WTC11 (cell line): ENCODE measurements around the gene MEGF8. TPM values are rescaled to one million over a fixed set of nuclear protein-coding genes. Genes with fewer than 3 reads are reported as not detected.

Experiments
- ATAC-seq: fragments of 200-7000 bp; cut with Tn5 transposase; 2 replicates; pipeline ENCODE4 v1.10.0; 2021; ENCODE audit warnings: mild to moderate bottlenecking, moderate library complexity
- CTCF ChIA-PET: fragments of 300-600 bp; sonication (Branson Sonifier 250); formaldehyde crosslinking; loops from one replicate; lab custom pipeline; 2021; ENCODE audit warnings: antibody characterized with exemption; lab: Charles Lee
- POLR2A ChIA-PET: fragments of 350-600 bp; sonication (Branson Sonifier 250); formaldehyde crosslinking; loops from one replicate; lab custom pipeline; 2021; ENCODE audit warnings: antibody characterized with exemption; lab: Charles Lee
- DNase-seq: peaks from one replicate; pipeline ENCODE4 v3.0.0; 2021; ENCODE audit warnings: low spot score
- H3K27ac Mint-ChIP-seq: 2 replicates; pipeline ENCODE4 v1.8.0; 2021; ENCODE audit warnings: mixed read lengths
- H3K27me3 Mint-ChIP-seq: 2 replicates; pipeline ENCODE4 v1.8.0; 2021; ENCODE audit warnings: low read depth, mild to moderate bottlenecking, moderate library complexity, mixed read lengths
- H3K36me3 Mint-ChIP-seq: 2 replicates; pipeline ENCODE4 v1.8.0; 2021; ENCODE audit warnings: mixed read lengths
- H3K4me1 Mint-ChIP-seq: 2 replicates; pipeline ENCODE4 v1.8.0; 2022; ENCODE audit warnings: mixed read lengths
- H3K4me3 Mint-ChIP-seq: 2 replicates; pipeline ENCODE4 v1.8.0; 2021; ENCODE audit warnings: mild to moderate bottlenecking, moderate library complexity, mixed read lengths
- H3K9me3 Mint-ChIP-seq: 2 replicates; pipeline ENCODE4 v1.8.0; 2021; ENCODE audit warnings: mixed read lengths
- AR ChIP-seq: fragments of 250-450 bp; sonication (Bioruptor Pico); IDR thresholded peaks from 2 replicates; pipeline ENCODE4 v1.9.0; 2021; ENCODE audit warnings: mild to moderate bottlenecking
- E2F4 ChIP-seq: sonication (generic); formaldehyde crosslinking; IDR thresholded peaks from 2 replicates; pipeline ENCODE4 v1.8.1; 2022; ENCODE audit warnings: low read depth, mild to moderate bottlenecking, moderate library complexity, missing genetic modification reagents, borderline replicate concordance
- SMAD3 ChIP-seq: sonication (generic); formaldehyde crosslinking; IDR thresholded peaks from 2 replicates; pipeline ENCODE4 v1.8.0; 2022; ENCODE audit warnings: missing genetic modification reagents, mild to moderate bottlenecking, borderline replicate concordance
- USF2 ChIP-seq: sonication (generic); formaldehyde crosslinking; IDR thresholded peaks from 2 replicates; pipeline ENCODE4 v1.8.1; 2023; ENCODE audit warnings: mild to moderate bottlenecking, missing genetic modification reagents, moderate library complexity
- ZNF263 ChIP-seq: sonication (generic); formaldehyde crosslinking; IDR thresholded peaks from 2 replicates; pipeline ENCODE4 v1.8.1; 2022; ENCODE audit warnings: low read depth, mild to moderate bottlenecking, moderate library complexity, missing genetic modification reagents
- ZNF423 ChIP-seq: fragments of 250-450 bp; sonication (Bioruptor Pico); IDR thresholded peaks from 2 replicates; pipeline ENCODE4 v2.1.2; 2022; ENCODE audit warnings: mild to moderate bottlenecking, moderate library complexity
- total RNA-seq: library from RNA; stranded (reverse); gene quantifications from 3 replicates; pipeline ENCODE4 v1.2.3, GENCODE V29; 2021
- TF ChIP-seq, protein P1 (sequence below): sonication (generic); formaldehyde crosslinking; IDR thresholded peaks from 2 replicates; pipeline ENCODE4 v1.8.0; 2022; ENCODE audit warnings: mild to moderate bottlenecking, missing genetic modification reagents
- TF ChIP-seq, protein P2 (sequence below): sonication (generic); formaldehyde crosslinking; conservative IDR thresholded peaks from 2 replicates; pipeline ENCODE4 v1.8.1; 2023; ENCODE audit warnings: mild to moderate bottlenecking, low read depth, missing genetic modification reagents, moderate library complexity
- TF ChIP-seq, protein P3 (sequence below): sonication (generic); formaldehyde crosslinking; IDR thresholded peaks from 2 replicates; pipeline ENCODE4 v1.8.1; 2022; ENCODE audit warnings: low read depth, missing genetic modification reagents, borderline replicate concordance
- TF ChIP-seq, protein P4 (sequence below): fragments of 250-450 bp; sonication (Bioruptor Pico); IDR thresholded peaks from 2 replicates; pipeline ENCODE4 v2.1.2; 2022; ENCODE audit warnings: mild to moderate bottlenecking, moderate library complexity
- TF ChIP-seq, protein P5 (sequence below): sonication (generic); formaldehyde crosslinking; IDR thresholded peaks from 2 replicates; pipeline ENCODE4 v1.8.0; 2022; ENCODE audit warnings: mild to moderate bottlenecking, missing genetic modification reagents
- TF ChIP-seq, protein P6 (sequence below): sonication (generic); formaldehyde crosslinking; IDR thresholded peaks from 2 replicates; pipeline ENCODE4 v1.8.1; 2022; ENCODE audit warnings: mild to moderate bottlenecking, moderate library complexity, missing genetic modification reagents

Gene MEGF8
- total RNA-seq, 1 experiment from 2014 or later = 42.1 TPM

DNA sequence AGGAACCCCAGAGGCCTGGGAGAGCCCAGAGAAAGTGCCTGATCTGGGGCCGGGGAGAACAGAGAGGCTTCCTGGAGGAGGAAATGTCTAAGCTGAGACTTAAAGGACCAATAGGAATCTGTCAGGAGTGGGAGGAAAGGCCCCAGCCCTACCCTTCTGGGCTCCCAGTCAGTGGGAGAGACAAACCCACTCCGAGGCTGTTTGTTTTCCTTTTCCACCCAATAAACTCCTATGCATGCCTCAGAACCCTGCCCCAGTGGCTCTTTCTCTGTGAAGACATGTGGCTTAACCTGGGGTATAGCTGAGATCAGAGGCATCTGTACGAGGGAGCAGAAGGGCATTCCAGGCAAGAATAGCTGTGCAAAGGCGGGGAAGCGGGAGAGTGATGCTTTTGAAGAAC lies 1.9 kb downstream of the MEGF8 start:
- no peak for ATAC-seq
- Mint-ChIP-seq H3K4me3 (peak overlapping the region; percentile 95), H3K36me3 (no peaks in the 10 kb centered on the region), H3K4me1 (peaks cover 27% of the 10 kb centered on the region), H3K9me3 (no peaks in the 10 kb centered on the region), H3K27me3 (peaks cover 18% of the 10 kb centered on the region), H3K27ac (no peak overlapping the region)
- DNase-seq = no peak
- TF ChIP-seq SMAD3 (CRISPR knock-in tag) = no peak
- no peak for TF ChIP-seq E2F4
- ChIA-PET POLR2A (no interaction called here), CTCF (interaction anchor here (2.0 kb wide), 1 partner anchor 15 kb away, joined by 12 read pairs; no protein-coding TSS in a partner anchor)

- TF ChIP-seq, protein P1, sequence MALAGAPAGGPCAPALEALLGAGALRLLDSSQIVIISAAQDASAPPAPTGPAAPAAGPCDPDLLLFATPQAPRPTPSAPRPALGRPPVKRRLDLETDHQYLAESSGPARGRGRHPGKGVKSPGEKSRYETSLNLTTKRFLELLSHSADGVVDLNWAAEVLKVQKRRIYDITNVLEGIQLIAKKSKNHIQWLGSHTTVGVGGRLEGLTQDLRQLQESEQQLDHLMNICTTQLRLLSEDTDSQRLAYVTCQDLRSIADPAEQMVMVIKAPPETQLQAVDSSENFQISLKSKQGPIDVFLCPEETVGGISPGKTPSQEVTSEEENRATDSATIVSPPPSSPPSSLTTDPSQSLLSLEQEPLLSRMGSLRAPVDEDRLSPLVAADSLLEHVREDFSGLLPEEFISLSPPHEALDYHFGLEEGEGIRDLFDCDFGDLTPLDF (CRISPR knock-in tag) = no peak
- TF ChIP-seq, protein P2, sequence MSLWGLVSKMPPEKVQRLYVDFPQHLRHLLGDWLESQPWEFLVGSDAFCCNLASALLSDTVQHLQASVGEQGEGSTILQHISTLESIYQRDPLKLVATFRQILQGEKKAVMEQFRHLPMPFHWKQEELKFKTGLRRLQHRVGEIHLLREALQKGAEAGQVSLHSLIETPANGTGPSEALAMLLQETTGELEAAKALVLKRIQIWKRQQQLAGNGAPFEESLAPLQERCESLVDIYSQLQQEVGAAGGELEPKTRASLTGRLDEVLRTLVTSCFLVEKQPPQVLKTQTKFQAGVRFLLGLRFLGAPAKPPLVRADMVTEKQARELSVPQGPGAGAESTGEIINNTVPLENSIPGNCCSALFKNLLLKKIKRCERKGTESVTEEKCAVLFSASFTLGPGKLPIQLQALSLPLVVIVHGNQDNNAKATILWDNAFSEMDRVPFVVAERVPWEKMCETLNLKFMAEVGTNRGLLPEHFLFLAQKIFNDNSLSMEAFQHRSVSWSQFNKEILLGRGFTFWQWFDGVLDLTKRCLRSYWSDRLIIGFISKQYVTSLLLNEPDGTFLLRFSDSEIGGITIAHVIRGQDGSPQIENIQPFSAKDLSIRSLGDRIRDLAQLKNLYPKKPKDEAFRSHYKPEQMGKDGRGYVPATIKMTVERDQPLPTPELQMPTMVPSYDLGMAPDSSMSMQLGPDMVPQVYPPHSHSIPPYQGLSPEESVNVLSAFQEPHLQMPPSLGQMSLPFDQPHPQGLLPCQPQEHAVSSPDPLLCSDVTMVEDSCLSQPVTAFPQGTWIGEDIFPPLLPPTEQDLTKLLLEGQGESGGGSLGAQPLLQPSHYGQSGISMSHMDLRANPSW (CRISPR knock-in tag) = no peak
- TF ChIP-seq ZNF263 = no peak
- TF ChIP-seq, protein P3, sequence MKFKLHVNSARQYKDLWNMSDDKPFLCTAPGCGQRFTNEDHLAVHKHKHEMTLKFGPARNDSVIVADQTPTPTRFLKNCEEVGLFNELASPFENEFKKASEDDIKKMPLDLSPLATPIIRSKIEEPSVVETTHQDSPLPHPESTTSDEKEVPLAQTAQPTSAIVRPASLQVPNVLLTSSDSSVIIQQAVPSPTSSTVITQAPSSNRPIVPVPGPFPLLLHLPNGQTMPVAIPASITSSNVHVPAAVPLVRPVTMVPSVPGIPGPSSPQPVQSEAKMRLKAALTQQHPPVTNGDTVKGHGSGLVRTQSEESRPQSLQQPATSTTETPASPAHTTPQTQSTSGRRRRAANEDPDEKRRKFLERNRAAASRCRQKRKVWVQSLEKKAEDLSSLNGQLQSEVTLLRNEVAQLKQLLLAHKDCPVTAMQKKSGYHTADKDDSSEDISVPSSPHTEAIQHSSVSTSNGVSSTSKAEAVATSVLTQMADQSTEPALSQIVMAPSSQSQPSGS (CRISPR knock-in tag) = no peak
- Mint-ChIP-seq H3K4me1 (peaks cover 27% of the 10 kb centered on the region), H3K27ac (peak overlapping the region; percentile 18; the same call in 1 of the 2 replicates), H3K9me3 (no peaks in the 10 kb centered on the region), H3K27me3 (peaks cover 11% of the 10 kb centered on the region), H3K4me3 (no peak overlapping the region), H3K36me3 (no peaks in the 10 kb centered on the region)
- CTCF ChIA-PET = interaction anchor here (0.6 to 2.0 kb wide), 2 partner anchors 15 to 48 kb away, joined by 4 to 12 read pairs; no protein-coding TSS in a partner anchor
- POLR2A ChIA-PET = no interaction called here
- DNase-seq (no peak), ATAC-seq (no peak)
Measured at GRCh38 chr19:42328106-42328505, 2.7 kb downstream of the MEGF8 start.

- Mint-ChIP-seq H3K4me3 (no peak overlapping the region), H3K9me3 (no peaks in the 10 kb centered on the region), H3K4me1 (peaks cover 27% of the 10 kb centered on the region), H3K27me3 (peaks cover 6% of the 10 kb centered on the region), H3K36me3 (no peaks in the 10 kb centered on the region), H3K27ac (no peak overlapping the region)
- ChIA-PET CTCF (interaction anchor here (2.0 to 4.6 kb wide), 2 partner anchors 14 kb away, joined by 12 to 30 read pairs; no protein-coding TSS in a partner anchor), POLR2A (no interaction called here)
- DNase-seq (no peak), ATAC-seq (no peak)
- TF ChIP-seq, protein P4, sequence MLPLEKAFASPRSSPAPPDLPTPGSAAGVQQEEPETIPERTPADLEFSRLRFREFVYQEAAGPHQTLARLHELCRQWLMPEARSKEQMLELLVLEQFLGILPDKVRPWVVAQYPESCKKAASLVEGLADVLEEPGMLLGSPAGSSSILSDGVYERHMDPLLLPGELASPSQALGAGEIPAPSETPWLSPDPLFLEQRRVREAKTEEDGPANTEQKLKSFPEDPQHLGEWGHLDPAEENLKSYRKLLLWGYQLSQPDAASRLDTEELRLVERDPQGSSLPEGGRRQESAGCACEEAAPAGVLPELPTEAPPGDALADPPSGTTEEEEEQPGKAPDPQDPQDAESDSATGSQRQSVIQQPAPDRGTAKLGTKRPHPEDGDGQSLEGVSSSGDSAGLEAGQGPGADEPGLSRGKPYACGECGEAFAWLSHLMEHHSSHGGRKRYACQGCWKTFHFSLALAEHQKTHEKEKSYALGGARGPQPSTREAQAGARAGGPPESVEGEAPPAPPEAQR (CRISPR knock-in tag) = no peak
- TF ChIP-seq, protein P5, sequence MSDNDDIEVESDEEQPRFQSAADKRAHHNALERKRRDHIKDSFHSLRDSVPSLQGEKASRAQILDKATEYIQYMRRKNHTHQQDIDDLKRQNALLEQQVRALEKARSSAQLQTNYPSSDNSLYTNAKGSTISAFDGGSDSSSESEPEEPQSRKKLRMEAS (CRISPR knock-in tag) = no peak
- TF ChIP-seq, protein P1 (CRISPR knock-in tag) = no peak
- TF ChIP-seq, protein P3 (CRISPR knock-in tag) = no peak
- no peak for TF ChIP-seq AR
- TF ChIP-seq ZNF423 (CRISPR knock-in tag) = no peak
- TF ChIP-seq, protein P6, sequence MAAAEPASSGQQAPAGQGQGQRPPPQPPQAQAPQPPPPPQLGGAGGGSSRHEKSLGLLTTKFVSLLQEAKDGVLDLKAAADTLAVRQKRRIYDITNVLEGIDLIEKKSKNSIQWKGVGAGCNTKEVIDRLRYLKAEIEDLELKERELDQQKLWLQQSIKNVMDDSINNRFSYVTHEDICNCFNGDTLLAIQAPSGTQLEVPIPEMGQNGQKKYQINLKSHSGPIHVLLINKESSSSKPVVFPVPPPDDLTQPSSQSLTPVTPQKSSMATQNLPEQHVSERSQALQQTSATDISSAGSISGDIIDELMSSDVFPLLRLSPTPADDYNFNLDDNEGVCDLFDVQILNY (CRISPR knock-in tag) = no peak
- TF ChIP-seq USF2 (CRISPR knock-in tag) = no peak
Measured at GRCh38 chr19:42328854-42329253, 3.4 kb downstream of the MEGF8 start.
